Kidney (tissue), 14 donors: ENCODE data around the gene CMSS1. TPM values are rescaled to one million over a fixed set of nuclear protein-coding genes. Genes with fewer than 3 reads are reported as not detected.

Experiments
- DNase-seq, 5 donors: peaks; one replicate each; pipeline ENCODE4 v3.0.0-alpha.2; 2013 to 2020
- FAIRE-seq: peaks from 2 replicates; lab custom pipeline; 2012; peaks lifted over from hg19 to GRCh38; lab: Jason Lieb, UNC
- H3K27ac ChIP-seq, 2 donors: one replicate each; pipeline ENCODE4 v1.7.0; 2013; ENCODE audit warnings: low read depth in 2 of 2, low read length in 2 of 2, inconsistent platforms in 1 of 2
- H3K27me3 ChIP-seq: one replicate; pipeline ENCODE4 v1.7.1; 2013; ENCODE audit warnings: low read length, inconsistent platforms; ENCODE audit not compliant: control insufficient read depth, insufficient read depth
- H3K36me3 ChIP-seq, 3 donors: one replicate each; pipeline versions ENCODE4 v1.7.0 to v1.7.1; 2013; ENCODE audit warnings: low read length in 3 of 3, control low read depth in 1 of 3, inconsistent platforms in 1 of 3; ENCODE audit not compliant: insufficient read depth in 3 of 3, control insufficient read depth in 2 of 3
- H3K4me1 ChIP-seq, 3 donors: one replicate each; pipeline versions ENCODE4 v1.7.0 to v1.7.1; 2013; ENCODE audit warnings: low read length in 3 of 3, inconsistent platforms in 1 of 3, low read depth in 1 of 3; ENCODE audit not compliant: control insufficient read depth in 2 of 3, insufficient read depth in 2 of 3
- H3K4me3 ChIP-seq, 3 donors: one replicate each; pipeline versions ENCODE4 v1.7.0 to v1.8.1; 2013; ENCODE audit warnings: low read length in 3 of 3, control low read depth in 1 of 3, inconsistent platforms in 1 of 3
- H3K9ac ChIP-seq, 3 donors: one replicate each; pipeline versions ENCODE4 v1.7.0 to v1.7.1; 2013; ENCODE audit warnings: low read length in 3 of 3, control low read depth in 1 of 3, inconsistent platforms in 1 of 3
- H3K9me3 ChIP-seq, 3 donors: one replicate each; pipeline versions ENCODE4 v1.7.0 to v1.7.1; 2013; ENCODE audit warnings: low read length in 3 of 3, control low read depth in 1 of 3, inconsistent platforms in 1 of 3; ENCODE audit not compliant: control insufficient read depth in 2 of 3, insufficient read depth in 1 of 3
- intact Hi-C: fragments of 100-400 bp; cut with DNase I; formaldehyde crosslinking; loops from one replicate; pipeline ENCODE4 v1.11.1; 2022
- polyA plus RNA-seq: library from polyadenylated mRNA; stranded (reverse); fragments of 350-450 nt; fragmentation: Illumina TruSeq; extraction: RNeasy Lipid Tissue Mini Kit (QIAGEN cat#74804); gene quantifications from one replicate; pipeline ENCODE4 v1.2.3, GENCODE V29; 2014; ENCODE audit warnings: low read depth, low replicate concordance; ENCODE audit not compliant: insufficient read depth
- total RNA-seq: library from RNA; stranded (reverse); fragmentation: NEBNext Ultra II Directional; extraction: Animal tissue kit (Norgen Biotek cat#: 25700); gene quantifications from one replicate; pipeline ENCODE4 v1.2.1, GENCODE V29; 2021
- TF ChIP-seq, protein P1 (sequence below): IDR thresholded peaks from 3 replicates; pipeline ENCODE4 v1.5.1; 2012; ENCODE audit warnings: mild to moderate bottlenecking, moderate library complexity, borderline replicate concordance; ENCODE audit not compliant: insufficient read depth; ENCODE audit errors: extremely low read depth
- donor health status: control.
- donor health status: control.
- donor health status: control.
- donor health status: control.
- donor health status: control.
- donor health status: DM: yes; HTN: yes; CAD: no.
- donor health status: Normal renal cell carcinoma (clear cell type).

Gene CMSS1
- total and polyA plus RNA-seq, 2 donors from 2014 or later: 26.4 to 27.0 TPM

DNA sequence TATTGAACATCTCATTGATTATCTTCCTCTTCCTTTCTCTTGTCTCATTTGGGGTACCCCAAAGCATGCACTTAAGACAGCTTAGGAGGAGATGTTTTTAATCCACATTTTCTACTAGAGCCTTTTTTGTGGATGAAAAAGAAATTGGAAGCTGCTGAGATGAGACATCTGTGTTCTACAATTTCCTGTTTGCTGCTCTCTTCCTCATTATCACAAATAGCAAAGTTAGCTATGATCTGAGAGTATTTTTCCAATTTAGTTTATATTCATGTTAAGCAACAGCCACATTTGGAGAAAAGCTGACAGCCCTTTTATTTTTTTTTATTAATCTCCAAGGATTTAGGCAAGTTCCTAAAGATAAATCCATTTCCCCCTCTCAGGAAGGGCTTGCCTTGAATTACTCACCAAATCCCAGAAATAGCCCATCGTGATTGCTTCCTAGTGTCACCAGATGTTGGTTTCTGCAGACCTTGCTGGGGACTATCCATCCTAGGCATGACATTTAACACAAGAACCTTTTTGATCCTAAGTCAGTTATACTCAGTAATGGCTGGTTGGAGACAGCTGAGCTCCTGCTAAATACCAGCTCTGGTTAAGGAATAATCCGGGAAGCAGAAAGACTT, 367.4 kb downstream of the CMSS1 start:
- no peak overlapping the region for H3K4me3 ChIP-seq
- H3K27ac ChIP-seq: no peak overlapping the region

DNA sequence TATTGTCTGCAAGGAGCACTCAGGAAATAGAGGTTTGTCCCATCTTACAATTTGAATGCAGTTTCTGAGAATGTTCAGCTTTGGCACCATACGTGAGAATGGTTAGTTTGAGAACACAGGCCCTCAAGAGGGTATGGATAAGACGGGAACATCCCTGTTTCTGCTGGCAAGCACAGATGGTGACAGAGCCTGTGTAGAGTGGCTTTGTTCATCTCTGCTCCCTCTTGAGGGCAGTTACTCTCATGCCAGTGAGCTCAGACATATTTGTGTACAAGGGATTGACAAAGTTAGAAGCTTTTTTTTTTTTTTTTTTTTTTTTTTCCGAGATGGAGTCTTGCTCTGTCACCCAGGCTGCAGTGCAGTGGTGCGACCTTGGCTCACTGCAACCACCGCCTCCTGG, 368.2 kb downstream of the CMSS1 start:
- TF ChIP-seq, protein P1, sequence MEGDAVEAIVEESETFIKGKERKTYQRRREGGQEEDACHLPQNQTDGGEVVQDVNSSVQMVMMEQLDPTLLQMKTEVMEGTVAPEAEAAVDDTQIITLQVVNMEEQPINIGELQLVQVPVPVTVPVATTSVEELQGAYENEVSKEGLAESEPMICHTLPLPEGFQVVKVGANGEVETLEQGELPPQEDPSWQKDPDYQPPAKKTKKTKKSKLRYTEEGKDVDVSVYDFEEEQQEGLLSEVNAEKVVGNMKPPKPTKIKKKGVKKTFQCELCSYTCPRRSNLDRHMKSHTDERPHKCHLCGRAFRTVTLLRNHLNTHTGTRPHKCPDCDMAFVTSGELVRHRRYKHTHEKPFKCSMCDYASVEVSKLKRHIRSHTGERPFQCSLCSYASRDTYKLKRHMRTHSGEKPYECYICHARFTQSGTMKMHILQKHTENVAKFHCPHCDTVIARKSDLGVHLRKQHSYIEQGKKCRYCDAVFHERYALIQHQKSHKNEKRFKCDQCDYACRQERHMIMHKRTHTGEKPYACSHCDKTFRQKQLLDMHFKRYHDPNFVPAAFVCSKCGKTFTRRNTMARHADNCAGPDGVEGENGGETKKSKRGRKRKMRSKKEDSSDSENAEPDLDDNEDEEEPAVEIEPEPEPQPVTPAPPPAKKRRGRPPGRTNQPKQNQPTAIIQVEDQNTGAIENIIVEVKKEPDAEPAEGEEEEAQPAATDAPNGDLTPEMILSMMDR: no peak
- no peaks in the 10 kb centered on the region for H3K27me3 ChIP-seq
- H3K9ac ChIP-seq: no peak overlapping the region
- H3K27ac ChIP-seq: no peak overlapping the region
- DNase-seq: no peak
- no peaks in the 10 kb centered on the region for H3K9me3 ChIP-seq
- H3K36me3 ChIP-seq: no peaks in the 10 kb centered on the region
- H3K4me3 ChIP-seq: no peak overlapping the region
- intact Hi-C loops: no loop called here
- FAIRE-seq: no peak
- H3K4me1 ChIP-seq: no peaks in the 10 kb centered on the region

More for the DNA sequence above, 367.4 kb downstream of the CMSS1 start:
- H3K4me1 ChIP-seq: no peaks in the 10 kb centered on the region
- no peak overlapping the region for H3K9ac ChIP-seq
- H3K36me3 ChIP-seq: no peaks in the 10 kb centered on the region
- no peak for FAIRE-seq
- TF ChIP-seq, protein P1: no peak
- no peaks in the 10 kb centered on the region for H3K9me3 ChIP-seq
- DNase-seq: peak in 1 of 5 donors; percentile 48
- no peaks in the 10 kb centered on the region for H3K27me3 ChIP-seq
- intact Hi-C loops: no loop called here

DNA sequence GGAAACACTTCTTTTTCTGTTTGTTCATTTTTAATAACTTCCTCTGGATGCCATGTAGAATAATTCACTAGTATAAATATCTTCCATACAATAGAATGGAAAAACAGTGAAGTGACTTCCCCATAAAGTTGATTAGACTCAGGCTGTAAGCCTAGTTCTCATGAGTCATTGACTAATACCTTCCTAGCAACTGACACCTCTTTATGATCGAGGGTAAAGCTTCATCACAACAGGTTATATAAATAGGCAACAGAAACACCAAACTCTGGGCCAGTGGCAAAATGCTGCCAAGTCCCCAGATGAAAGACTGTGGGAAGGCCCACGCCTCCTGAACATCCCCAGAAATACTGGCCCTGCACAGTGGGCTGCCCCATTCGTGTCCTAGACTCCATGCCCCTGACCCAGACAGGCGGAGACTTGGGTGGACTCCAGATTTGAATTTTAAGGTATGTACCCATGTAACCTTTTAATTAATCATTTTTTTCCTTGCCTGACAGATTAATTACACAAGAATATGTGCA, 371.8 kb downstream of the CMSS1 start:
- no peak overlapping the region for H3K27ac ChIP-seq
- no peaks in the 10 kb centered on the region for H3K36me3 ChIP-seq
- no peaks in the 10 kb centered on the region for H3K27me3 ChIP-seq
- FAIRE-seq: no peak
- no peaks in the 10 kb centered on the region for H3K9me3 ChIP-seq
- H3K9ac ChIP-seq: no peak overlapping the region
- DNase-seq: no peak
- TF ChIP-seq, protein P1: no peak
- no peak overlapping the region for H3K4me3 ChIP-seq
- intact Hi-C loops: no loop called here
- H3K4me1 ChIP-seq: no peaks in the 10 kb centered on the region
